Psoas muscle (tissue), 8 donors: Measurements from ENCODE around the gene TAMM41. TPM values are rescaled to one million over a fixed set of nuclear protein-coding genes. Genes with fewer than 3 reads are reported as not detected.
"Not testable (repeated sequence)": the region's sequence is repeated elsewhere in the genome, so short reads cannot be mapped to it uniquely, and the experiment has no call there.

Source experiments
- ATAC-seq, 4 donors: fragments of 200-7000 bp; cut with Tn5 transposase; one replicate each; pipeline ENCODE4 v1.9.1; 2020; ENCODE audit warnings: moderate library complexity in 3 of 4, mild to moderate bottlenecking in 2 of 4
- DNase-seq, 2 donors: peaks; one replicate each; pipeline ENCODE4 v3.0.0-alpha.2; 2020
- H3K27ac ChIP-seq: fragments of 200-600 bp; one replicate; pipeline ENCODE4 v1.8.0; 2022
- H3K27me3 ChIP-seq, 3 donors: fragments of 200-600 bp in 1 of 3; one replicate each; pipeline versions ENCODE4 v1.6.1 to v1.8.0; 2013 to 2022; ENCODE audit warnings: low read length in 2 of 3, mild to moderate bottlenecking in 2 of 3, moderate library complexity in 1 of 3; ENCODE audit not compliant: insufficient read depth in 3 of 3
- H3K36me3 ChIP-seq, 2 donors: fragments of 200-600 bp in 1 of 2; one replicate each; pipeline versions ENCODE4 v1.6.1 to v1.8.0; 2013 to 2022; ENCODE audit warnings: low read depth in 1 of 2, mild to moderate bottlenecking in 1 of 2, moderate library complexity in 1 of 2; ENCODE audit not compliant: insufficient read depth in 1 of 2
- H3K4me1 ChIP-seq: fragments of 200-600 bp; one replicate; pipeline ENCODE4 v1.8.0; 2022
- H3K4me3 ChIP-seq: fragments of 200-600 bp; one replicate; pipeline ENCODE4 v1.8.0; 2022; ENCODE audit warnings: mild to moderate bottlenecking
- H3K9me3 ChIP-seq: fragments of 200-600 bp; one replicate; pipeline ENCODE4 v1.8.0; 2022
- WGBS, 3 donors: extraction: QIAGEN DNeasy Blood & Tissue Kit; methylation state at CpG; one replicate each; pipeline versions ENCODE4 v1.1.6 to v1.1.7; 2013; 5-methylcytosine and 5-hydroxymethylcytosine counted together
- intact Hi-C, 2 donors: fragments of 100-400 bp; cut with DNase I; formaldehyde crosslinking; loops; one replicate each; pipeline versions ENCODE4 v1.11.0 to v1.14.2; 2022
- long read RNA-seq, 2 donors: library from polyadenylated mRNA; unstranded; transcript quantifications; one replicate each; pipeline ENCODE4 v2.0.0, GENCODE V29; 2021
- polyA plus RNA-seq, 3 donors: library from polyadenylated mRNA; stranded (reverse); fragments of 200-250 nt; gene quantifications; one replicate each; pipeline ENCODE4 v1.2.3, GENCODE V29; 2013
- total RNA-seq, 4 donors: library from RNA; stranded (reverse); fragmentation: NEBNext Ultra II Directional in 2 of 4; extraction: Animal tissue kit (Norgen Biotek cat#: 25700) in 2 of 4; gene quantifications; one replicate each; pipeline versions ENCODE4 v1.2.1 to v1.2.4, GENCODE V29; 2021 to 2023
- TF ChIP-seq, protein P1 (sequence below): fragments of 200-600 bp; IDR thresholded peaks from one replicate; pipeline ENCODE4 v1.8.0; 2022; ENCODE audit warnings: antibody characterized with exemption
- donor health status: healthy with polysubstance abuse.
- donor health status: DM: no; HTN: no; CAD: no; lungs with moderate emphysema.
- donor health status: Bipolar disorder and iron deficiency.
- donor health status: healthy.
- donor health status: DM: yes; HTN: yes; CAD: no.
- donor health status: DM: no; HTN: no; CAD: no.
- donor health status: DM: no; HTN: no; CAD: no.
- donor health status: DM: yes; HTN: yes; CAD: no.

TAMM41 gene, protein sequence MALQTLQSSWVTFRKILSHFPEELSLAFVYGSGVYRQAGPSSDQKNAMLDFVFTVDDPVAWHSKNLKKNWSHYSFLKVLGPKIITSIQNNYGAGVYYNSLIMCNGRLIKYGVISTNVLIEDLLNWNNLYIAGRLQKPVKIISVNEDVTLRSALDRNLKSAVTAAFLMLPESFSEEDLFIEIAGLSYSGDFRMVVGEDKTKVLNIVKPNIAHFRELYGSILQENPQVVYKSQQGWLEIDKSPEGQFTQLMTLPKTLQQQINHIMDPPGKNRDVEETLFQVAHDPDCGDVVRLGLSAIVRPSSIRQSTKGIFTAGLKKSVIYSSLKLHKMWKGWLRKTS
- 1 to 10 TPM; 5.9 to 9.2 (median 7.8) TPM for total RNA-seq
- 10 to 100 TPM in 2 of 3 donors, 1 to 10 TPM in 1; 5.8 to 13.1 (median 10.1) TPM for polyA plus RNA-seq
- long read RNA-seq, donor 1 = 0 reads
- long read RNA-seq, donor 2, partial matches to known transcripts = 0 of 8 reads
- long read RNA-seq, donor 2, other reads (novel, unspliced or antisense) = 4 of 8 reads

DNA sequence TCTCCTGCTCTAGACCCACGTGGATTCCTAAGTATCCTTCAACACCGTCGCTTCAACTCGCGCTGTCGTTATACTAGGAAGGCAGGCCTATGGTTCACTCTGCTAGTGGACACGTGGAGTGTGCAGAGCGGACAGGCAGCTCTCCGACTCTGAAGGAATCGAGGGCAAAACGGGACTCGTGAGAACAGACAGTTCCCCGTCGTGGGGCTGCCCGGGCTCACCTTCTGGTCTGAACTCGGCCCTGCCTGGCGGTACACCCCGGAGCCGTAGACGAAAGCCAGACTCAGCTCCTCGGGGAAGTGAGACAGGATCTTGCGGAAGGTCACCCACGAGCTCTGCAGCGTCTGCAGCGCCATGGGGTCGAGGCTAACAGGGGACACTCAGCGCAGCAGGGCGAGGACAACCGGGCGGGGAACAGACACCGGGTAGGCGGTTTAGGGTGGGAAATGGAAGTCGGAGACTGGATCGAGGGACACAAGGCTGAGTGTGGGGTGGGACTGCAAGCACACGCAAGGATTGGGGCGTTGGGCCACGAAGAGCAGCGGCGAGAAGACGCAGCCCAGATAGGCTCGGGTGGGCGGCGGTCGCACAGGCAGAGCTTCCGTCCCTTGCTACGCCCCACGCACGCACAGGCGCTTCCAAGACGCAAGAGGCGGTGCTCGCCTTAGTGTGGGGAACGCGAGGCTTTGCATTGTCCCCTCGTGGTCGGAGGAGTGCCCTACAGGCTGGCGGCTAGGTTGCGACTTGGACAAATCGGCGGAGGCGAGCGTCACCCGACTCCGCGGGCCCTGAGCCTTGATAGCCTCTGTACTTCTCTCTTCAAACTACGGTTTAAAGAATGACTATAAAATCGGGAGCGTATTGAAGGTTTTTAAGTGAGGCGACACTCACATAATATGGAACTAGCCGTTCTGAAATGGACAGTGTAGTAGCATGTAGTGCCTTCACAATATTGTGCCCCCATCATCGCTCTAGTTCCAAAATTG, at the start of gene TAMM41:
Gene TAMM41, minus strand, starts transcription at position 605 of the 986 bp plus-strand sequence. Its CDS starts 249 bp downstream, at position 356.
- intact Hi-C loops = no loop called here
- DNase-seq (peak; percentile 93 to 95), ATAC-seq (peak; percentile 99 to 100 (median 99))
- TF ChIP-seq, protein P1, sequence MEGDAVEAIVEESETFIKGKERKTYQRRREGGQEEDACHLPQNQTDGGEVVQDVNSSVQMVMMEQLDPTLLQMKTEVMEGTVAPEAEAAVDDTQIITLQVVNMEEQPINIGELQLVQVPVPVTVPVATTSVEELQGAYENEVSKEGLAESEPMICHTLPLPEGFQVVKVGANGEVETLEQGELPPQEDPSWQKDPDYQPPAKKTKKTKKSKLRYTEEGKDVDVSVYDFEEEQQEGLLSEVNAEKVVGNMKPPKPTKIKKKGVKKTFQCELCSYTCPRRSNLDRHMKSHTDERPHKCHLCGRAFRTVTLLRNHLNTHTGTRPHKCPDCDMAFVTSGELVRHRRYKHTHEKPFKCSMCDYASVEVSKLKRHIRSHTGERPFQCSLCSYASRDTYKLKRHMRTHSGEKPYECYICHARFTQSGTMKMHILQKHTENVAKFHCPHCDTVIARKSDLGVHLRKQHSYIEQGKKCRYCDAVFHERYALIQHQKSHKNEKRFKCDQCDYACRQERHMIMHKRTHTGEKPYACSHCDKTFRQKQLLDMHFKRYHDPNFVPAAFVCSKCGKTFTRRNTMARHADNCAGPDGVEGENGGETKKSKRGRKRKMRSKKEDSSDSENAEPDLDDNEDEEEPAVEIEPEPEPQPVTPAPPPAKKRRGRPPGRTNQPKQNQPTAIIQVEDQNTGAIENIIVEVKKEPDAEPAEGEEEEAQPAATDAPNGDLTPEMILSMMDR = peak; percentile 78
- peaks cover 4 to 27% of the 10 kb centered on the region in 2 donors for H3K36me3 ChIP-seq
- peak within 1 kb of the TSS; percentile 93 for H3K4me3 ChIP-seq
- H3K9me3 ChIP-seq = no peaks in the 10 kb centered on the region
- H3K27ac ChIP-seq = peak within 1 kb of the TSS; percentile 93
- peaks cover 17% of the 10 kb centered on the region for H3K4me1 ChIP-seq
- no peaks in the 10 kb centered on the region for H3K27me3 ChIP-seq
- WGBS, 3 donors = 1% methylated on average over 70 to 71 of the region's 71 CpGs

DNA sequence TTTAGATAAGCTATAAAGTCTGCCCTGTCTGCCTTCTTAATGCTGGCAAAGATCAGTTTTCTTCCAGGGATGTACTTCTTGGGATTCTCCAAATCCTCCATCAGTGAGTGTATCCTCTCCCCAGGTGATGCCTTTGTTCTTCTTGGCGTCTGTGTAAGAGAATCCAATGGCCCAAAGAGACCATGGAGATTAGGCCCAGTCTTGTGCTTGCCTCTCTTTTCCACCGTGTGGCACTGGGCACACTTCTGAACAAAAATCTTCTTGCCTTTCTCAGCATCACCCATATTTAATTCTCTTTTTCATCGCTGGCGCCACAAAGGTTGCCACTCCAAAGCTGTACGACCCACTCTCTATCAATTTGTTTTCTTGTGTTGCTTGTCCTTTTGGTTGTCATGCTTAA, 32.2 kb upstream of the TAMM41 start:
- TF ChIP-seq, protein P1 = no peak
- ATAC-seq (no peak), DNase-seq (no peak)
- Histone ChIP-seq H3K27ac (no peak overlapping the region), H3K4me1 (no peaks in the 10 kb centered on the region), H3K27me3 (peaks cover 0 to 2% (median 0%) of the 10 kb centered on the region in 3 donors), H3K36me3 (no peaks in the 10 kb centered on the region), H3K4me3 (no peak overlapping the region), H3K9me3 (no peaks in the 10 kb centered on the region)
- WGBS, 3 donors = 65 to 74% (median 66%) methylated on average over 5 of the region's 5 CpGs
- intact Hi-C loops = no loop called here

DNA sequence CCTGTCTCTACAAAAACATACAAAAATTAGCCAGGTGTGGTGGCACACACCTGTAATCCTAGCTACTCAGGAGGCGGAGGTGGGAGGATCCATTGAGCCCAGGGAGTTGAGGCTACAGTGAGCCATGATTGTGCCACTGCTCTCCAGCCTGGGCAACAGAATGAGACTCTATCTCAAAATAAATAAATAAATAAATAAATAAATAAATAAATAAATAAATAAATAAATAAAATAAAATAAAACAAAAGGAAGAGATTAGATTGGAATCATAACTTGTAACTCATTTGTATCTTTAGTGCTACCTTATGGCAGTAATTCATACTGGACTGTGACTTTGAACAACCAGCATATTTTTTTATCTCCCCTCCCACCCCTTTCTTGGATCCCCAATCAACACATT, 28.0 kb upstream of the TAMM41 start:
- intact Hi-C loops, H3K4me3 ChIP-seq, H3K36me3 ChIP-seq, DNase-seq, H3K9me3 ChIP-seq, H3K27ac ChIP-seq, H3K4me1 ChIP-seq, ATAC-seq, H3K27me3 ChIP-seq: not testable (repeated sequence)
- WGBS, 3 donors = 83 to 91% (median 83%) methylated on average over 1 of the region's 1 CpG

DNA sequence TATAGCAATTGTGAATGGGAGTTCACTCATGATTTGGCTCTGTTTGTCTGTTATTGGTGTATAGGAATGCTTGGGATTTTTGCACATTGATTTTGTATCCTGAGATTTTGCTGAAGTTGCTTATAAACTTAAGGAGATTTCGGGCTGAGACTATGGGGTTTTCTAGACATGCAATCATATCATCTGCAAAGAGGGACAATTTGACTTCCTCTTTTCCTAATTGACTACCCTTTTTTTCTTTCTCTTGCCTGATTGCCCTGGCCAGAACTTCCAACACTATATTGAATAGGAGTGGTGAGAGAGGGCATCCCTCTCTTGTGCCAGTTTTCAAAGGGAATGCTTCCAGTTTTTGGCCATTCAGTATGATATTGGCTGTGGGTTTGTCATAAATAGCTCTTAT, 17.1 kb upstream of the TAMM41 start:
- WGBS, 3 donors = 58 to 65% (median 59%) methylated on average over 1 of the region's 1 CpG

DNA sequence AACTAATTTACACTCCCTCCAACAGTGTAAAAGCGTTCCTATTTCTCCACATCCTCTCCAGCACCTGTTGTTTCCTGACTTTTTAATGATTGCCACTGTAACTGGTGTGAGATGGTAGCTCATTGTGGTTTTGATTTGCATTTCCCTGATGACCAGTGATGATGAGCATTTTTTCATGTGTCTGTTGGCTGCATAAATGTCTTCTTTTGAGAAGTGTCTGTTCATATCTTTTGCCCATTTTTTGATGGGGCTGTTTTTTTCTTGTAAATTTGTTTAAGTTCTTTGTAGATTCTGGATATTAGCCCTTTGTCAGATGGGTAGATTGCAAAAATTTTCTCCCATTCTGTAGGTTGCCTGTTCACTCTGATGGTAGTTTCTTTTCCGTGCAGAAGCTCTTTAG, 15.9 kb upstream of the TAMM41 start:
- ATAC-seq, H3K9me3 ChIP-seq, DNase-seq, H3K27ac ChIP-seq, H3K4me3 ChIP-seq, intact Hi-C loops, H3K4me1 ChIP-seq, H3K36me3 ChIP-seq, H3K27me3 ChIP-seq: not testable (repeated sequence)
- WGBS, 3 donors = 87 to 92% (median 89%) methylated on average over 2 of the region's 2 CpGs

More for the DNA sequence above, 17.1 kb upstream of the TAMM41 start:
- H3K36me3 ChIP-seq, H3K4me1 ChIP-seq, H3K27me3 ChIP-seq, intact Hi-C loops, H3K4me3 ChIP-seq, H3K27ac ChIP-seq, DNase-seq, ATAC-seq, H3K9me3 ChIP-seq: not testable (repeated sequence)

DNA sequence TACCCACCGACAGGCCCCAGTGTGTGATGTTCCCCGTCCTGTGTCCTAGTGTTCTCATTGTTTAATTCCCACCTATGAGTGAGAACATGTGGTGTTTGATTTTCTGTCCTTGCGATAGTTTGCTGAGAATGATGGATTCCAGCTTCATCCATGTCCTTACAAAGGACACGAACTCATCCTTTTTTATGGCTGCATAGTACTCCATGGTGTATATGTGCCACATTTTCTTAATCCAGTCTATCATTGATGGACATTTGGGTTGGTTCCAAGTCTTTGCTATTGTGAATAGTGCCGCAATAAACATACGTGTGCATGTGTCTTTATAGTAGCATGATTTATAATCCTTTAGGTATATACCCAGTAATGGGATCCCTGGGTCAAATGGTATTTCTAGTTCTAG, 15.5 kb upstream of the TAMM41 start:
- H3K4me1 ChIP-seq, H3K9me3 ChIP-seq, H3K4me3 ChIP-seq, H3K27ac ChIP-seq, H3K27me3 ChIP-seq, H3K36me3 ChIP-seq, intact Hi-C loops, DNase-seq, ATAC-seq: not testable (repeated sequence)
- 86 to 91% (median 88%) methylated on average over 4 to 5 of the region's 6 CpGs for WGBS, 3 donors

DNA sequence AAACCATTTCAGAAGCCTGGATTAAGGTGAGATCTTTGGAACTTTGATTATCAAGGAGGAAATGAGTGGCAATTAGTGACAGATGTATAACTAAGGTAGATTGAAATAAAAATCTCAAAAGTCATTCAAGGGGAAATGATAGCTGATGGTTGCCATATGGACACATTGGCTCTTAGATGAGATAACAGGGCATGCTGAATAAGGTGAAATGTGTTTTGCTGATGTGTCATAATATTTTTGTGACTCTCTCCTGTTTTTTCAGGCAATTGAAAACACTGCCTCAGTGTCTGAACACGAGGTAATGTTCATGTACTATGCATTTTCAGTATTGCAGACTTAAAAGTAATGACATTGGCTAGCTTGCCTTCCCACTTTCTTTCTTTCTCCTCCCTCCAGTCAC, 13.5 kb upstream of the TAMM41 start:
- ATAC-seq, H3K4me3 ChIP-seq, H3K9me3 ChIP-seq, H3K27me3 ChIP-seq, H3K27ac ChIP-seq, DNase-seq, H3K4me1 ChIP-seq, intact Hi-C loops, H3K36me3 ChIP-seq: not testable (repeated sequence)
- WGBS, 3 donors = 19 to 42% (median 22%) methylated on average over 1 of the region's 1 CpG
